HCT116 (cell line): Measurements from ENCODE around the gene FRS2.

Experiments used
- ATF3 ChIP-seq: IDR thresholded peaks from 2 replicates; pipeline ENCODE4 v1.6.1; 2012
- CTCF ChIP-seq, 3 experiments: fragments of 200-600 bp in 1 of 3; sonication (generic) in 1 of 3; IDR thresholded peaks in 2 of 3; conservative IDR thresholded peaks in 1 of 3; 2 replicates each; pipeline ENCODE4 v1.5.1; 2012 to 2017; ENCODE audit warnings: low read depth in 2 of 3, low read length in 2 of 3, antibody characterized with exemption in 1 of 3, borderline replicate concordance in 1 of 3, control low read depth in 1 of 3, mild to moderate bottlenecking in 1 of 3, mixed read lengths in 1 of 3, mixed run types in 1 of 3, moderate library complexity in 1 of 3; ENCODE audit not compliant: insufficient read depth in 1 of 3
- EZH2 ChIP-seq: fragments of 200-600 bp; sonication (generic); IDR thresholded peaks from 2 replicates; pipeline ENCODE4 v1.6.1; 2017; ENCODE audit warnings: antibody characterized with exemption, mixed run types
- EZH2phosphoT487 ChIP-seq: fragments of 200-600 bp; IDR thresholded peaks from 2 replicates; pipeline ENCODE4 v1.6.1; 2018; ENCODE audit warnings: antibody characterized with exemption, borderline replicate concordance
- MAX ChIP-seq: IDR thresholded peaks from 2 replicates; pipeline ENCODE4 v1.6.1; 2012
- POLR2A ChIP-seq: IDR thresholded peaks from 2 replicates; pipeline ENCODE4 v1.7.0; 2011; ENCODE audit warnings: borderline replicate concordance; ENCODE audit not compliant: insufficient read depth, insufficient read length; ENCODE audit errors: extremely low read depth
- RAD21 ChIP-seq: IDR thresholded peaks from 2 replicates; pipeline ENCODE4 v1.6.1; 2012; ENCODE audit warnings: low read depth, mild to moderate bottlenecking
- SP1 ChIP-seq: IDR thresholded peaks from 2 replicates; pipeline ENCODE4 v1.6.1; 2012; ENCODE audit warnings: low read depth
- TCF7L2 ChIP-seq: IDR thresholded peaks from 2 replicates; pipeline ENCODE4 v1.7.0; 2011; ENCODE audit warnings: borderline replicate concordance, inconsistent platforms; ENCODE audit not compliant: insufficient read depth, insufficient read length; ENCODE audit errors: extremely low read depth
- YY1 ChIP-seq: IDR thresholded peaks from 2 replicates; pipeline ENCODE4 v1.6.1; 2011; ENCODE audit warnings: low read length, low read depth, moderate library complexity, mild to moderate bottlenecking; ENCODE audit not compliant: insufficient replicate concordance; ENCODE audit errors: extremely low read depth
- ZBTB33 ChIP-seq: IDR thresholded peaks from 2 replicates; pipeline ENCODE4 v1.6.1; 2011; ENCODE audit warnings: mild to moderate bottlenecking, low read length, moderate library complexity; ENCODE audit not compliant: insufficient replicate concordance; ENCODE audit errors: extremely low read depth
- ZFX ChIP-seq: fragments of 450-650 bp; IDR thresholded peaks from 2 replicates; pipeline ENCODE4 v1.6.1; 2017

GRCh38 chr12:69471667-69472385, 1.6 kb downstream of the FRS2 start:
- TF ChIP-seq CTCF (IDR thresholded peaks at IDR 0.05 in 2 of 3, conservative IDR thresholded peaks at IDR 0.05 in 1 of 3; ENCODE audit: borderline replicate concordance in 1 of 3, insufficient read depth in 1 of 3, low read depth in 2 of 3, low read length in 2 of 3): no peak
- TF ChIP-seq ZFX: no peak
- no peak for TF ChIP-seq POLR2A
- TF ChIP-seq EZH2phosphoT487: no peak
- no peak for TF ChIP-seq RAD21
- no peak for TF ChIP-seq ZBTB33
- no peak for TF ChIP-seq TCF7L2
- no peak for TF ChIP-seq EZH2
- TF ChIP-seq MAX: no peak
- TF ChIP-seq ATF3: no peak
- TF ChIP-seq SP1: no peak
- no peak for TF ChIP-seq YY1
